ENCODE measurements around the gene TIMP2. TPM values are rescaled to one million over a fixed set of nuclear protein-coding genes. Genes with fewer than 3 reads are reported as not detected.

The TIMP2 gene
- total and polyA plus RNA-seq, 4 donors, result 8.9 to 37.6 (median 10.1) TPM

DNA sequence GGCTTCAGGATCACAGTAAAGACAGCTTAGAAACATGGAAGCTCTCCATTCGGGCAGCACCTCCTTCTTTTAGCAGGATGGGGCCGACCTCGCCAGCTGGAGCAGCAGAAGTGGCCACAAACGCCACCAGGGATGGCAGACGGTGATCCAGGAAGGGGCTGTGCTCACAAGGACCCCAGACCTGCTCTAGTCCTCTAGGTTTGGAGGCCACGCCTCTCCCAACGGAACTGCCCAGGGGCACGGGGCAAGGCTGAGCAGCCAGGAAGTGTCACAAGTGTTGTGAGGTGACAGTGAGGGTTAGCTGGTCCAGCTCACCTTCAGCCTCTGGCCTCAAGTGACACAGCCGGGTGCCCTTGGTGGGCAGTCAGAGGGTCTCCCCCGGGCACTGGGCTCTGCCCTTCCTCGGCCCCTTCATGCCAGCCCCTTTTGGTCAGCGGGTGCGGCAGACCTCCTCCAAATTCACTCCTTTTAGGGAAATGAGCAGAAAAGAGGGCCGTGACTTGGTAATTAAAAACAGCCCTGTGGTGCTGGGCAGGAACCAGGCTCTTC lies 42.6 kb downstream of the TIMP2 start:
- Histone ChIP-seq H3K4me3 (ENCODE audit: low read depth in 1 of 3, low read length in 3 of 3) (no peak overlapping the region), H3K9ac (ENCODE audit: low read depth in 1 of 2, low read length in 2 of 2) (no peak overlapping the region), H3K27me3 (ENCODE audit: control insufficient read depth in 4 of 4, insufficient read depth in 4 of 4, low read length in 3 of 4) (no peaks in the 10 kb centered on the region), H3K4me1 (ENCODE audit: control insufficient read depth in 4 of 4, insufficient read depth in 4 of 4, low read length in 3 of 4) (peaks cover 0 to 16% (median 8%) of the 10 kb centered on the region in 4 donors), H3K27ac (ENCODE audit: low read depth in 1 of 2, low read length in 2 of 2) (peak overlapping the region; percentile 85 to 88), H3K9me3 (ENCODE audit: control insufficient read depth in 4 of 4, low read length in 3 of 4) (no peaks in the 10 kb centered on the region), H3K36me3 (ENCODE audit: control insufficient read depth in 4 of 4, insufficient read depth in 3 of 4, low read depth in 1 of 4, low read length in 3 of 4) (no peaks in the 10 kb centered on the region)
- no peak for DNase-seq (ENCODE audit: low spot score)
- TF ChIP-seq, protein P1, sequence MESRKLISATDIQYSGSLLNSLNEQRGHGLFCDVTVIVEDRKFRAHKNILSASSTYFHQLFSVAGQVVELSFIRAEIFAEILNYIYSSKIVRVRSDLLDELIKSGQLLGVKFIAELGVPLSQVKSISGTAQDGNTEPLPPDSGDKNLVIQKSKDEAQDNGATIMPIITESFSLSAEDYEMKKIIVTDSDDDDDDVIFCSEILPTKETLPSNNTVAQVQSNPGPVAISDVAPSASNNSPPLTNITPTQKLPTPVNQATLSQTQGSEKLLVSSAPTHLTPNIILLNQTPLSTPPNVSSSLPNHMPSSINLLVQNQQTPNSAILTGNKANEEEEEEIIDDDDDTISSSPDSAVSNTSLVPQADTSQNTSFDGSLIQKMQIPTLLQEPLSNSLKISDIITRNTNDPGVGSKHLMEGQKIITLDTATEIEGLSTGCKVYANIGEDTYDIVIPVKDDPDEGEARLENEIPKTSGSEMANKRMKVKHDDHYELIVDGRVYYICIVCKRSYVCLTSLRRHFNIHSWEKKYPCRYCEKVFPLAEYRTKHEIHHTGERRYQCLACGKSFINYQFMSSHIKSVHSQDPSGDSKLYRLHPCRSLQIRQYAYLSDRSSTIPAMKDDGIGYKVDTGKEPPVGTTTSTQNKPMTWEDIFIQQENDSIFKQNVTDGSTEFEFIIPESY (IDR thresholded peaks at IDR 0.05), result no peak
- TF ChIP-seq YY1 (IDR thresholded peaks at IDR 0.05) (no peak), JUND (IDR thresholded peaks at IDR 0.05) (no peak), HNF4G (IDR thresholded peaks at IDR 0.05) (no peak), RAD21 (IDR thresholded peaks at IDR 0.05) (no peak), GABPA (IDR thresholded peaks at IDR 0.05 in 1 of 2, conservative IDR thresholded peaks at IDR 0.05 in 1 of 2) (no peak), NR2F2 (IDR thresholded peaks at IDR 0.05) (no peak), FOXA2 (IDR thresholded peaks at IDR 0.05) (no peak), ATF3 (IDR thresholded peaks at IDR 0.05) (no peak), EGR1 (IDR thresholded peaks at IDR 0.05; ENCODE audit: low read depth in 2 of 2) (no peak), SP1 (IDR thresholded peaks at IDR 0.05) (no peak), FOXA1 (IDR thresholded peaks at IDR 0.05) (no peak)
- TF ChIP-seq, protein P2, sequence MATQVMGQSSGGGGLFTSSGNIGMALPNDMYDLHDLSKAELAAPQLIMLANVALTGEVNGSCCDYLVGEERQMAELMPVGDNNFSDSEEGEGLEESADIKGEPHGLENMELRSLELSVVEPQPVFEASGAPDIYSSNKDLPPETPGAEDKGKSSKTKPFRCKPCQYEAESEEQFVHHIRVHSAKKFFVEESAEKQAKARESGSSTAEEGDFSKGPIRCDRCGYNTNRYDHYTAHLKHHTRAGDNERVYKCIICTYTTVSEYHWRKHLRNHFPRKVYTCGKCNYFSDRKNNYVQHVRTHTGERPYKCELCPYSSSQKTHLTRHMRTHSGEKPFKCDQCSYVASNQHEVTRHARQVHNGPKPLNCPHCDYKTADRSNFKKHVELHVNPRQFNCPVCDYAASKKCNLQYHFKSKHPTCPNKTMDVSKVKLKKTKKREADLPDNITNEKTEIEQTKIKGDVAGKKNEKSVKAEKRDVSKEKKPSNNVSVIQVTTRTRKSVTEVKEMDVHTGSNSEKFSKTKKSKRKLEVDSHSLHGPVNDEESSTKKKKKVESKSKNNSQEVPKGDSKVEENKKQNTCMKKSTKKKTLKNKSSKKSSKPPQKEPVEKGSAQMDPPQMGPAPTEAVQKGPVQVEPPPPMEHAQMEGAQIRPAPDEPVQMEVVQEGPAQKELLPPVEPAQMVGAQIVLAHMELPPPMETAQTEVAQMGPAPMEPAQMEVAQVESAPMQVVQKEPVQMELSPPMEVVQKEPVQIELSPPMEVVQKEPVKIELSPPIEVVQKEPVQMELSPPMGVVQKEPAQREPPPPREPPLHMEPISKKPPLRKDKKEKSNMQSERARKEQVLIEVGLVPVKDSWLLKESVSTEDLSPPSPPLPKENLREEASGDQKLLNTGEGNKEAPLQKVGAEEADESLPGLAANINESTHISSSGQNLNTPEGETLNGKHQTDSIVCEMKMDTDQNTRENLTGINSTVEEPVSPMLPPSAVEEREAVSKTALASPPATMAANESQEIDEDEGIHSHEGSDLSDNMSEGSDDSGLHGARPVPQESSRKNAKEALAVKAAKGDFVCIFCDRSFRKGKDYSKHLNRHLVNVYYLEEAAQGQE (IDR thresholded peaks at IDR 0.05), result no peak
- TF ChIP-seq, protein P3, sequence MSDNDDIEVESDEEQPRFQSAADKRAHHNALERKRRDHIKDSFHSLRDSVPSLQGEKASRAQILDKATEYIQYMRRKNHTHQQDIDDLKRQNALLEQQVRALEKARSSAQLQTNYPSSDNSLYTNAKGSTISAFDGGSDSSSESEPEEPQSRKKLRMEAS (IDR thresholded peaks at IDR 0.05), result no peak
- TF ChIP-seq, protein P4, sequence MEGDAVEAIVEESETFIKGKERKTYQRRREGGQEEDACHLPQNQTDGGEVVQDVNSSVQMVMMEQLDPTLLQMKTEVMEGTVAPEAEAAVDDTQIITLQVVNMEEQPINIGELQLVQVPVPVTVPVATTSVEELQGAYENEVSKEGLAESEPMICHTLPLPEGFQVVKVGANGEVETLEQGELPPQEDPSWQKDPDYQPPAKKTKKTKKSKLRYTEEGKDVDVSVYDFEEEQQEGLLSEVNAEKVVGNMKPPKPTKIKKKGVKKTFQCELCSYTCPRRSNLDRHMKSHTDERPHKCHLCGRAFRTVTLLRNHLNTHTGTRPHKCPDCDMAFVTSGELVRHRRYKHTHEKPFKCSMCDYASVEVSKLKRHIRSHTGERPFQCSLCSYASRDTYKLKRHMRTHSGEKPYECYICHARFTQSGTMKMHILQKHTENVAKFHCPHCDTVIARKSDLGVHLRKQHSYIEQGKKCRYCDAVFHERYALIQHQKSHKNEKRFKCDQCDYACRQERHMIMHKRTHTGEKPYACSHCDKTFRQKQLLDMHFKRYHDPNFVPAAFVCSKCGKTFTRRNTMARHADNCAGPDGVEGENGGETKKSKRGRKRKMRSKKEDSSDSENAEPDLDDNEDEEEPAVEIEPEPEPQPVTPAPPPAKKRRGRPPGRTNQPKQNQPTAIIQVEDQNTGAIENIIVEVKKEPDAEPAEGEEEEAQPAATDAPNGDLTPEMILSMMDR (IDR thresholded peaks at IDR 0.05; ENCODE audit: low read depth, low read length, missing input control), result no peak
- 59% methylated on average over 14 of the region's 14 CpGs for WGBS
